Adrenal gland (tissue), 5 donors: ENCODE results near the gene TBC1D9B.

Experiments
- CTCF ChIP-seq, 6 experiments: fragments of 450-650 bp in 4 of 6; fragments of 200-600 bp in 2 of 6; sonication (generic) in 1 of 6; IDR thresholded peaks; 1 replicate in 5 of 6; 2 replicates in 1 of 6; pipeline versions ENCODE4 v1.5.1 to v1.8.0; 2016 to 2021; ENCODE audit warnings: antibody characterized with exemption in 6 of 6, mild to moderate bottlenecking in 2 of 6, moderate library complexity in 1 of 6
- POLR2A ChIP-seq, 2 donors: fragments of 450-650 bp; IDR thresholded peaks; one replicate each; pipeline ENCODE4 v1.6.1; 2017; ENCODE audit warnings: antibody characterized with exemption in 2 of 2, mild to moderate bottlenecking in 2 of 2, moderate library complexity in 1 of 2
- donor health status: DM: no; HTN: no; CAD: no.

DNA sequence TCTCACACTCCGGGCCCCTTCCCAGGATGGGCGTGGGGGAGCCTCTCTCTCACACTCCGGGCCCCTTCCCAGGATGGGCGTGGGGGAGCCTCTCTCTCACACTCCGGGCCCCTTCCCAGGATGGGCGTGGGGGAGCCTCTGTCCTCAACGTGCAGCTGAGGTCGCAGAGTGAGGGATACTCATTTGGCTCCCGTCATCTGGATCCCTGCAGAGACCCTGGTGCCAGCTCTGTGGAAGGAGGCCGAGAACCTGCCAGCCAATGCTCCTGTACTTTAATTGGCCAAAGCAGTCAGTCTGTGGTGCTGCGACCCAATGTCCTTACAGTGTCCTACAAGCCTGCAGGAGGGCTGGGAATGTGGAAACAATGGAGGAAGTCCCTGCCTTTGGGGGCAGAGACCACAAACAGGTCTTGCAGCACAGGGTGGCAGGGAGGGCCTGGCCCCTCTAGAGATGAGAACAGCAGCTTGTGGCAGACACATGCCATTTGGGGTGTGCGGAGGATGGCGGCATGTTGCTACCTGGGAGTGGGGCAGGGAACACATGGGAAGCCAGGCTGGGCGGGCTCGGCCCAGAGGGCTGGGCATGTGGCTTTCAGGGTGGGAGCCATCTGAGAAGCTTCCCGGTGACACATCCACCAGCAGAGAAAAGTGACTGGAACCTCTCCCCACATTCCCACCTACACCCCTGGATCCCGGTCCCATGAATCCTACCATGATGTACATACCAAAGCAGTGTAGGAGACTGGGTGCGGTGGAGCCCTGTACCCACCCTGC, 35.5 kb downstream of the TBC1D9B start:
- TF ChIP-seq CTCF (IDR thresholded peaks at IDR 0.05) (no peak), POLR2A (IDR thresholded peaks at IDR 0.05) (no peak)
